ENCODE results near the gene VPS26C.

Gene VPS26C

GRCh38 chr21:37276377-37276776, 9.2 kb upstream of the VPS26C start:
- Histone ChIP-seq H3K9ac (ENCODE audit: low read depth, low read length) (no peak overlapping the region), H4K20me1 (ENCODE audit: insufficient read depth, low read length) (no peaks in the 10 kb centered on the region), H3K27me3 (ENCODE audit: insufficient read depth, low read length, poor library complexity) (no peaks in the 10 kb centered on the region), H2AFZ (ENCODE audit: low read depth, low read length) (no peak overlapping the region), H3K4me2 (ENCODE audit: insufficient read depth, low read length) (no peak overlapping the region), H3K27ac (ENCODE audit: low read length) (no peak overlapping the region), H3K79me2 (ENCODE audit: insufficient read depth, low read length) (no peaks in the 10 kb centered on the region), H3K36me3 (ENCODE audit: insufficient read depth, low read length) (no peaks in the 10 kb centered on the region), H3K4me3 (ENCODE audit: low read depth in 1 of 2, low read length in 2 of 2) (no peak overlapping the region), H3K9me3 (ENCODE audit: insufficient read depth, low read length, severe bottlenecking) (no peaks in the 10 kb centered on the region), H3K4me1 (ENCODE audit: insufficient read depth, low read length) (no peaks in the 10 kb centered on the region)
- DNase-seq (no peak), ATAC-seq (ENCODE audit: insufficient read depth, low read depth) (no peak)
- TF ChIP-seq CTCF (IDR thresholded peaks at IDR 0.05; ENCODE audit: borderline replicate concordance, extremely low read depth, low read length, poor library complexity, severe bottlenecking) = no peak
- TF ChIP-seq EZH2 (IDR thresholded peaks at IDR 0.05; ENCODE audit: borderline replicate concordance, low read depth, low read length, severe bottlenecking) = no peak

- no peaks in the 10 kb centered on the region for H3K9me3 ChIP-seq (ENCODE audit: insufficient read depth, low read length, severe bottlenecking)
- no peak overlapping the region for H3K9ac ChIP-seq (ENCODE audit: low read depth, low read length)
- H3K4me1 ChIP-seq (ENCODE audit: insufficient read depth, low read length) = no peaks in the 10 kb centered on the region
- H3K27me3 ChIP-seq (ENCODE audit: insufficient read depth, low read length, poor library complexity) = no peaks in the 10 kb centered on the region
- no peak for ATAC-seq (ENCODE audit: insufficient read depth, low read depth)
- no peak overlapping the region for H3K27ac ChIP-seq (ENCODE audit: low read length)
- no peak overlapping the region for H3K4me2 ChIP-seq (ENCODE audit: insufficient read depth, low read length)
- no peaks in the 10 kb centered on the region for H3K36me3 ChIP-seq (ENCODE audit: insufficient read depth, low read length)
- no peak for TF ChIP-seq CTCF (IDR thresholded peaks at IDR 0.05; ENCODE audit: borderline replicate concordance, extremely low read depth, low read length, poor library complexity, severe bottlenecking)
- TF ChIP-seq EZH2 (IDR thresholded peaks at IDR 0.05; ENCODE audit: borderline replicate concordance, low read depth, low read length, severe bottlenecking) = no peak
- H2AFZ ChIP-seq (ENCODE audit: low read depth, low read length) = no peak overlapping the region
- no peak overlapping the region for H3K4me3 ChIP-seq (ENCODE audit: low read depth in 1 of 2, low read length in 2 of 2)
- DNase-seq = no peak
- 0 out of 2 replicates have a peak, but pooled peaks cover 2% of the 10 kb centered on the region for H3K79me2 ChIP-seq (ENCODE audit: insufficient read depth, low read length)
- no peaks in the 10 kb centered on the region for H4K20me1 ChIP-seq (ENCODE audit: insufficient read depth, low read length)
These were observed 7.0 kb upstream of the VPS26C start for GRCh38 chr21:37273911-37274690.

- Histone ChIP-seq H3K27ac (ENCODE audit: low read length) (no peak overlapping the region), H3K4me3 (ENCODE audit: low read depth in 1 of 2, low read length in 2 of 2) (no peak overlapping the region), H3K79me2 (ENCODE audit: insufficient read depth, low read length) (peaks cover 7% of the 10 kb centered on the region), H3K27me3 (ENCODE audit: insufficient read depth, low read length, poor library complexity) (no peaks in the 10 kb centered on the region), H4K20me1 (ENCODE audit: insufficient read depth, low read length) (no peaks in the 10 kb centered on the region), H3K4me2 (ENCODE audit: insufficient read depth, low read length) (no peak overlapping the region), H3K4me1 (ENCODE audit: insufficient read depth, low read length) (peaks cover 5% of the 10 kb centered on the region), H2AFZ (ENCODE audit: low read depth, low read length) (no peak overlapping the region), H3K9me3 (ENCODE audit: insufficient read depth, low read length, severe bottlenecking) (no peaks in the 10 kb centered on the region), H3K9ac (ENCODE audit: low read depth, low read length) (no peak overlapping the region), H3K36me3 (ENCODE audit: insufficient read depth, low read length) (no peaks in the 10 kb centered on the region)
- TF ChIP-seq EZH2 (IDR thresholded peaks at IDR 0.05; ENCODE audit: borderline replicate concordance, low read depth, low read length, severe bottlenecking) = no peak
- no peak for TF ChIP-seq CTCF (IDR thresholded peaks at IDR 0.05; ENCODE audit: borderline replicate concordance, extremely low read depth, low read length, poor library complexity, severe bottlenecking)
- ATAC-seq (ENCODE audit: insufficient read depth, low read depth) (no peak), DNase-seq (no peak)
These were observed 6.3 kb upstream of the VPS26C start for GRCh38 chr21:37273440-37273839.
